Heart left ventricle (tissue), 13 donors: Measurements from ENCODE around the gene CACNA1F.

Source experiments
- CTCF ChIP-seq, 12 donors: fragments of 200-600 bp; sonication (generic) in 4 of 12; IDR thresholded peaks; one replicate each; pipeline versions ENCODE4 v1.5.0 to v1.8.0; 2018 to 2022; ENCODE audit warnings: antibody characterized with exemption in 12 of 12, mild to moderate bottlenecking in 5 of 12
- POLR2A ChIP-seq, 2 donors: fragments of 450-650 bp; IDR thresholded peaks; one replicate each; pipeline ENCODE4 v1.6.1; 2017; ENCODE audit warnings: antibody characterized with exemption in 2 of 2, mild to moderate bottlenecking in 2 of 2, moderate library complexity in 2 of 2
- donor health status: ischemic (EF 13 %, LVEDD 7.1; RV severe dilation, severe dysfunction).
- donor health status: DM: no; HTN: yes; CAD: no.
- donor health status: DM: no; HTN: no; CAD: no.
- donor health status: ischemic (EF 25% LVEDD 6.9; RV normal size, moderate dysfunction).
- donor health status: ischemic (EF 25% LVEDD 5.7; RV mildly dilated, moderate dysfunction).
- donor health status: ischemic (EF 35%, LVEDD 5.7; RV mildly dilated, moderate dysfunction).
- donor health status: nonischemic (EF 11% LVEDD 7.7; RV severe dilation, severe dysfunction).
- donor health status: DM: yes; HTN: yes; CAD: no.
- donor health status: PGD.
- donor health status: ischemic (EF 29% LVEDD 5.4; RV normal size, mild dysfunction).
- donor health status: nonischemic (EF 23%, LVEDD 6.1; RV moderate dilation, normal function).

GRCh38 chrX:49221868-49222267 is 11.3 kb downstream of the CACNA1F start:
- TF ChIP-seq CTCF (IDR thresholded peaks at IDR 0.05) (no peak), POLR2A (IDR thresholded peaks at IDR 0.05) (no peak)
